Measurements from ENCODE around the gene SFMBT1. TPM values are rescaled to one million over a fixed set of nuclear protein-coding genes. Genes with fewer than 3 reads are reported as not detected.
"Not testable (repeated sequence)": the region's sequence is repeated elsewhere in the genome, so short reads cannot be mapped to it uniquely, and the experiment has no call there.

The SFMBT1 gene
- total and polyA plus RNA-seq, 2 donors from 2014 or later: 3.4 to 16.0 TPM

DNA sequence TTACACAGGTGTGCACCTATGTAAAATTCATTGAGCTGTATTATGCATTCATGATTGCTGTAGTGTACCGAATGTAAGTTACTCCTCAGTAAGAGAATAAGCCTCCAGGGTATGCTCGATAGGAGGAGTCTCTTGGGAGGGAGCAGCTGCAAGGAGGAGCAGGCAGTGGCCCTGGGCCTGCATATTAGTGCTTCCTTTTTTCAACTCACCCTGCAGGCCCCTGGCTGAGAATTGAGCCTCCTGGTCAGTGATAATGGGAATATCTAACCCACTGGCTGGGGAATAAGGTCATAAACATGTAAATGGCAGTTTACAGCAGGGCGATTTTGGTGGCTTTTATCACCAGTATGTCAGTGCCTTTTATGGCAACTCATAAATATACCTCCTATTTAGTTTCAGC, 21.7 kb upstream of the SFMBT1 start:
- FAIRE-seq: no peak
- TF ChIP-seq, protein P1, sequence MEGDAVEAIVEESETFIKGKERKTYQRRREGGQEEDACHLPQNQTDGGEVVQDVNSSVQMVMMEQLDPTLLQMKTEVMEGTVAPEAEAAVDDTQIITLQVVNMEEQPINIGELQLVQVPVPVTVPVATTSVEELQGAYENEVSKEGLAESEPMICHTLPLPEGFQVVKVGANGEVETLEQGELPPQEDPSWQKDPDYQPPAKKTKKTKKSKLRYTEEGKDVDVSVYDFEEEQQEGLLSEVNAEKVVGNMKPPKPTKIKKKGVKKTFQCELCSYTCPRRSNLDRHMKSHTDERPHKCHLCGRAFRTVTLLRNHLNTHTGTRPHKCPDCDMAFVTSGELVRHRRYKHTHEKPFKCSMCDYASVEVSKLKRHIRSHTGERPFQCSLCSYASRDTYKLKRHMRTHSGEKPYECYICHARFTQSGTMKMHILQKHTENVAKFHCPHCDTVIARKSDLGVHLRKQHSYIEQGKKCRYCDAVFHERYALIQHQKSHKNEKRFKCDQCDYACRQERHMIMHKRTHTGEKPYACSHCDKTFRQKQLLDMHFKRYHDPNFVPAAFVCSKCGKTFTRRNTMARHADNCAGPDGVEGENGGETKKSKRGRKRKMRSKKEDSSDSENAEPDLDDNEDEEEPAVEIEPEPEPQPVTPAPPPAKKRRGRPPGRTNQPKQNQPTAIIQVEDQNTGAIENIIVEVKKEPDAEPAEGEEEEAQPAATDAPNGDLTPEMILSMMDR (IDR thresholded peaks at IDR 0.05; ENCODE audit: borderline replicate concordance, extremely low read depth, insufficient read depth): no peak
- Histone ChIP-seq H3K27me3 (ENCODE audit: control insufficient read depth, insufficient read depth, low read length) (no peaks in the 10 kb centered on the region), H3K36me3 (ENCODE audit: control insufficient read depth in 2 of 3, insufficient read depth in 3 of 3, low read length in 3 of 3) (no peaks in the 10 kb centered on the region), H3K27ac (ENCODE audit: low read depth in 2 of 2, low read length in 2 of 2) (no peak overlapping the region), H3K4me1 (ENCODE audit: control insufficient read depth in 2 of 3, insufficient read depth in 2 of 3, low read depth in 1 of 3, low read length in 3 of 3) (peaks cover 0 to 6% (median 0%) of the 10 kb centered on the region in 3 donors), H3K9ac (ENCODE audit: low read length in 3 of 3) (no peak overlapping the region), H3K4me3 (ENCODE audit: low read length in 3 of 3) (no peak overlapping the region), H3K9me3 (ENCODE audit: control insufficient read depth in 2 of 3, insufficient read depth in 1 of 3, low read length in 3 of 3) (no peaks in the 10 kb centered on the region)
- intact Hi-C loops (cut with DNase I): no loop called here
- DNase-seq: no peak

DNA sequence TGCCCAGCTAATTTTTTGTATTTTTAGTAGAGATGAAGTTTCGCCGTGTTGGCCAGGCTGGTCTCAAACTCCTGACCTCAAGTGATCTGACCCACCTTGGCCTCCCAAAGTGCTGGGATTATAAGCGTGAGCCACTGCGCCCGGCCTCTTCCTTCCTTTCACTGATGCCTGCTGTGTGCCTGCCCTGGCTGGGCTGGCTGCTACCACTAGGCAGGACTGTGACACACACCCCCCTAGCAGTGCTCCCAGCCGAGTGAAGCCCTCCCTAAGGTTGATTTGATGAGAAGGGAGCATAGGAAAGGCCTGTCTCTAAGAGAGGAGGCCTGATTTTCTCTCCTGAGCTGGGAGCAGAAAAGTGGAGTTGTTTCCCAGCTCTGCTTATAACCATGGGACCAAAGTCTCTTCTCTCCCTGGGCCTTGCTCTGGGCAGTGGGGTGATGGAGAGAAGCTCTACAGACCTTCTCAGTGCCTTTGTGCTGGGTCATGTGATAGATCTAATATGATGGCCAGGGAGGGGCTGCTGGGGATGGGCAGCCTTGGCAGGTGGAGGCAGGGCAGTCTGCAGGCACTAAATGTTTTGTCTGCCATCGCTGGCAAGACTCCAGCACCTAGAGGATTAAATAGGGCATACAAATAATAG, 20.1 kb upstream of the SFMBT1 start:
- Histone ChIP-seq H3K27me3 (ENCODE audit: control insufficient read depth, insufficient read depth, low read length) (no peaks in the 10 kb centered on the region), H3K36me3 (ENCODE audit: control insufficient read depth in 2 of 3, insufficient read depth in 3 of 3, low read length in 3 of 3) (no peaks in the 10 kb centered on the region), H3K9me3 (ENCODE audit: control insufficient read depth in 2 of 3, insufficient read depth in 1 of 3, low read length in 3 of 3) (no peaks in the 10 kb centered on the region), H3K27ac (ENCODE audit: low read depth in 2 of 2, low read length in 2 of 2) (no peak overlapping the region), H3K4me3 (ENCODE audit: low read length in 3 of 3) (no peak overlapping the region), H3K4me1 (ENCODE audit: control insufficient read depth in 2 of 3, insufficient read depth in 2 of 3, low read depth in 1 of 3, low read length in 3 of 3) (no peaks in the 10 kb centered on the region), H3K9ac (ENCODE audit: low read length in 3 of 3) (no peak overlapping the region)
- TF ChIP-seq, protein P1 (IDR thresholded peaks at IDR 0.05; ENCODE audit: borderline replicate concordance, extremely low read depth, insufficient read depth): no peak
- FAIRE-seq (no peak), DNase-seq (no peak)
- intact Hi-C loops (cut with DNase I): no loop called here

DNA sequence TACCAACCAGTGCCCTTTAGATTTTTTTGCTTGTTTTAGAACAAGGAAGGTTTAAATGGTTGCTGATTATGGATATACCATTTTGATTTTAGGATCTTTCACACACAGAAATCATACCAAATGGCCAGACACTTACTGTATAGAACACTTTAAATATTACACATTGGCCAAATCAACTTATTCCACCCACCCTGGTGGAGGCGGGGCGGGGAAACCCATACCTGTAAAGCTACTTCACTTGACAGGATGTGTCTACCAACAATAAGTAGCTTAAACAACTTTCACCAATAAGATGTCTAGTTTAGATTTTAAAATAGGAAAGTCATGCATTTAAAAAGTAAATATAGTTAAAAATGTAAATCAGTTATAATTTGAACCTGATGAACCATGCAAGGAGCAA, 17.0 kb upstream of the SFMBT1 start:
- Histone ChIP-seq H3K9ac (ENCODE audit: low read length in 3 of 3) (no peak overlapping the region), H3K9me3 (ENCODE audit: control insufficient read depth in 2 of 3, insufficient read depth in 1 of 3, low read length in 3 of 3) (no peaks in the 10 kb centered on the region), H3K27ac (ENCODE audit: low read depth in 2 of 2, low read length in 2 of 2) (no peak overlapping the region), H3K27me3 (ENCODE audit: control insufficient read depth, insufficient read depth, low read length) (no peaks in the 10 kb centered on the region), H3K36me3 (ENCODE audit: control insufficient read depth in 2 of 3, insufficient read depth in 3 of 3, low read length in 3 of 3) (no peaks in the 10 kb centered on the region), H3K4me1 (ENCODE audit: control insufficient read depth in 2 of 3, insufficient read depth in 2 of 3, low read depth in 1 of 3, low read length in 3 of 3) (no peaks in the 10 kb centered on the region), H3K4me3 (ENCODE audit: low read length in 3 of 3) (no peak overlapping the region)
- DNase-seq (no peak), FAIRE-seq (no peak)
- intact Hi-C loops (cut with DNase I): no loop called here
- TF ChIP-seq, protein P1 (IDR thresholded peaks at IDR 0.05; ENCODE audit: borderline replicate concordance, extremely low read depth, insufficient read depth): no peak

DNA sequence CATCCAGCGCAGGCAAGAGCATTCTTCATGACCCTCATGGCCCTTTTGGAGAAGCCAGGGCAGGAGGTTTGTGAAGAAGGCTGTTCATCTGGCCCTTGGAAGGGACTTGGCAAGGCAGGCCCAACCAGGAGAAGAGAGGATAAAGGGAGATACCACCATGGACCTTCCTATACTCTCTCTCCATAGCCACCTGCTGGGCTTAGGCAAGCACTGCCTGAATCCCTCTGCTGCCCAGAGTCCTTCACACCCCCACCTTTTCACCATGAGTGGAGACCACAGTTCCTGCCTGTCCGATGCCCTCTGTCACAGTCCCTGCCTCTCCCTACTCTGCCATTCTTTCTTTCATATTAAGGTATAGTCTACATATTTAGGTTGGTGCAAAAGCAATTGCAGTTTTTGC, 10.6 kb upstream of the SFMBT1 start:
- no peak overlapping the region for H3K4me3 ChIP-seq (ENCODE audit: low read length in 3 of 3)
- intact Hi-C loops (cut with DNase I): no loop called here
- no peaks in the 10 kb centered on the region for H3K36me3 ChIP-seq (ENCODE audit: control insufficient read depth in 2 of 3, insufficient read depth in 3 of 3, low read length in 3 of 3)
- TF ChIP-seq, protein P1 (IDR thresholded peaks at IDR 0.05; ENCODE audit: borderline replicate concordance, extremely low read depth, insufficient read depth): peak; percentile 14
- FAIRE-seq: no peak
- no peaks in the 10 kb centered on the region for H3K4me1 ChIP-seq (ENCODE audit: control insufficient read depth in 2 of 3, insufficient read depth in 2 of 3, low read depth in 1 of 3, low read length in 3 of 3)
- no peak overlapping the region for H3K9ac ChIP-seq (ENCODE audit: low read length in 3 of 3)
- no peaks in the 10 kb centered on the region for H3K9me3 ChIP-seq (ENCODE audit: control insufficient read depth in 2 of 3, insufficient read depth in 1 of 3, low read length in 3 of 3)
- H3K27ac ChIP-seq (ENCODE audit: low read depth in 2 of 2, low read length in 2 of 2): no peak overlapping the region
- no peaks in the 10 kb centered on the region for H3K27me3 ChIP-seq (ENCODE audit: control insufficient read depth, insufficient read depth, low read length)
- peak in 1 of 5 donors; percentile 38 for DNase-seq

DNA sequence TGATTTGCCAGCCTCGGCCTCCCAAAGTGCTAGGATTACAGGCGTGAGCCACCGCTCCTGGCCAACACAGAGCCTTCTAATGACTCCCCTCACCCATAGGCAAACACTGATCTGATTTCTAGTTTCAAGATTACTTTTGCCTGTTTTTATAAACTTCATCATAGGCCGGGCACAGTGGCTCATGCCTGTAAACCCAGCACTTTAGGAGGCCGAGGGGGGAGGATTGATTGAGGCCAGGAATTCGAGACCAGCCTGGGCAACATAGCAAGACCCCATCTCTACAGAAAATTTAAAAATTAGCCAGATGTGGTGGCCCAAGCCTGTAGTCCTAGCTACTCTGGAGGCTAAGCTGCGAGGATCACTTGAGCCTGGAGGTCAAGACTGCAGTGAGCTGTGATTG, 8.4 kb upstream of the SFMBT1 start:
- H3K9me3 ChIP-seq (ENCODE audit: control insufficient read depth in 2 of 3, insufficient read depth in 1 of 3, low read length in 3 of 3); H3K36me3 ChIP-seq (ENCODE audit: control insufficient read depth in 2 of 3, insufficient read depth in 3 of 3, low read length in 3 of 3); DNase-seq; FAIRE-seq; H3K27ac ChIP-seq (ENCODE audit: low read depth in 2 of 2, low read length in 2 of 2); H3K4me3 ChIP-seq (ENCODE audit: low read length in 3 of 3); H3K4me1 ChIP-seq (ENCODE audit: control insufficient read depth in 2 of 3, insufficient read depth in 2 of 3, low read depth in 1 of 3, low read length in 3 of 3); H3K27me3 ChIP-seq (ENCODE audit: control insufficient read depth, insufficient read depth, low read length); intact Hi-C loops (cut with DNase I); H3K9ac ChIP-seq (ENCODE audit: low read length in 3 of 3): not testable (repeated sequence)
